ENCODE results near the gene LHFPL2.

- TF ChIP-seq CTCF (IDR thresholded peaks at IDR 0.05 in 8 of 11, conservative IDR thresholded peaks at IDR 0.05 in 3 of 11): no peak
- no peak for TF ChIP-seq POLR2A (IDR thresholded peaks at IDR 0.05)
- TF ChIP-seq POLR2AphosphoS5 (IDR thresholded peaks at IDR 0.05): no peak
These were observed 125.0 kb downstream of the LHFPL2 start for GRCh38 chr5:78523314-78524193.

Measured in spleen (tissue), 7 donors.